ENCODE data around the gene NEK5. TPM values are rescaled to one million over a fixed set of nuclear protein-coding genes. Genes with fewer than 3 reads are reported as not detected.
"Not testable (repeated sequence)": the region's sequence is repeated elsewhere in the genome, so short reads cannot be mapped to it uniquely, and the experiment has no call there.

The NEK5 gene
- total RNA-seq, 1 experiment from 2014 or later, result 0.07 TPM

GRCh38 chr13:52034616-52035226 is 94.2 kb downstream of the NEK5 start:
- DNase-seq (no peak), ATAC-seq (peak; percentile 33)
- Histone ChIP-seq H3K9me3 (ENCODE audit: low read length) (no peaks in the 10 kb centered on the region), H3K9me2 (replicated peaks; ENCODE audit: low read length) (no peaks in the 10 kb centered on the region), H3K27ac (ENCODE audit: low read length) (no peak overlapping the region), H3K4me1 (ENCODE audit: insufficient read depth, low read length) (no peaks in the 10 kb centered on the region), H2AFZ (ENCODE audit: low read length) (no peak overlapping the region), H3K4me2 (ENCODE audit: low read length) (no peak overlapping the region), H3F3A (ENCODE audit: low read length, unreplicated experiment) (no peaks in the 10 kb centered on the region), H4K20me1 (ENCODE audit: low read length) (no peaks in the 10 kb centered on the region), H3K9ac (ENCODE audit: low read length) (no peak overlapping the region), H3K27me3 (ENCODE audit: low read length) (no peaks in the 10 kb centered on the region), H3K79me2 (ENCODE audit: low read length) (no peaks in the 10 kb centered on the region), H3K36me3 (ENCODE audit: low read depth, low read length) (no peaks in the 10 kb centered on the region), H3K4me3 (ENCODE audit: low read length) (no peak overlapping the region)
- CTCF ChIA-PET, result no interaction called here
- POLR2A ChIA-PET (ENCODE audit: unreplicated experiment), result no interaction called here
- TF ChIP-seq EZH2phosphoT487 (IDR thresholded peaks at IDR 0.05; ENCODE audit: borderline replicate concordance, low read length), result no peak
- TF ChIP-seq EZH2 (IDR thresholded peaks at IDR 0.05; ENCODE audit: low read length, unreplicated experiment), result no peak
- no peak for TF ChIP-seq CTCF (conservative IDR thresholded peaks at IDR 0.05; ENCODE audit: low read depth, low read length)
- intact Hi-C loops (cut with micrococcal nuclease), result no loop called here
- BruUV-seq (replicated peaks), result no TSS peak

- H3F3A ChIP-seq (ENCODE audit: low read length, unreplicated experiment), result no peaks in the 10 kb centered on the region
- H3K4me3 ChIP-seq (ENCODE audit: low read length), result no peak overlapping the region
- H4K20me1 ChIP-seq (ENCODE audit: low read length), result no peaks in the 10 kb centered on the region
- H3K36me3 ChIP-seq (ENCODE audit: low read depth, low read length), result 0 out of 2 replicates have a peak, but pooled peaks cover 7% of the 10 kb centered on the region
- H3K4me2 ChIP-seq (ENCODE audit: low read length), result no peak overlapping the region
- ChIA-PET POLR2A (ENCODE audit: unreplicated experiment) (no interaction called here), CTCF (no interaction called here)
- H3K9me2 ChIP-seq (replicated peaks; ENCODE audit: low read length), result no peaks in the 10 kb centered on the region
- H3K4me1 ChIP-seq (ENCODE audit: insufficient read depth, low read length), result no peaks in the 10 kb centered on the region
- intact Hi-C loops (cut with micrococcal nuclease), result no loop called here
- DNase-seq, result no peak
- no peaks in the 10 kb centered on the region for H3K79me2 ChIP-seq (ENCODE audit: low read length)
- H3K9me3 ChIP-seq (ENCODE audit: low read length), result no peaks in the 10 kb centered on the region
- H3K27me3 ChIP-seq (ENCODE audit: low read length), result no peaks in the 10 kb centered on the region
- no peak overlapping the region for H3K9ac ChIP-seq (ENCODE audit: low read length)
- no peak overlapping the region for H3K27ac ChIP-seq (ENCODE audit: low read length)
- BruUV-seq (replicated peaks), result no TSS peak
- no peak overlapping the region for H2AFZ ChIP-seq (ENCODE audit: low read length)
- TF ChIP-seq EZH2phosphoT487 (IDR thresholded peaks at IDR 0.05; ENCODE audit: borderline replicate concordance, low read length) (no peak), EZH2 (IDR thresholded peaks at IDR 0.05; ENCODE audit: low read length, unreplicated experiment) (no peak), CTCF (conservative IDR thresholded peaks at IDR 0.05; ENCODE audit: low read depth, low read length) (no peak)
- ATAC-seq, result no peak
Observed at GRCh38 chr13:52033039-52033438, 95.8 kb downstream of the NEK5 start.

- H3K4me1 ChIP-seq (ENCODE audit: insufficient read depth, low read length); H3K27me3 ChIP-seq (ENCODE audit: low read length); H3K4me2 ChIP-seq (ENCODE audit: low read length); intact Hi-C loops (cut with micrococcal nuclease); CTCF ChIA-PET; H3K9me3 ChIP-seq (ENCODE audit: low read length); POLR2A ChIA-PET (ENCODE audit: unreplicated experiment); H3K27ac ChIP-seq (ENCODE audit: low read length); H3F3A ChIP-seq (ENCODE audit: low read length, unreplicated experiment); BruUV-seq (replicated peaks); DNase-seq; H2AFZ ChIP-seq (ENCODE audit: low read length); H3K4me3 ChIP-seq (ENCODE audit: low read length); H3K79me2 ChIP-seq (ENCODE audit: low read length); H4K20me1 ChIP-seq (ENCODE audit: low read length); H3K9me2 ChIP-seq (replicated peaks; ENCODE audit: low read length); ATAC-seq; H3K36me3 ChIP-seq (ENCODE audit: low read depth, low read length); H3K9ac ChIP-seq (ENCODE audit: low read length): not testable (repeated sequence)
Observed at GRCh38 chr13:52030401-52030800, 98.5 kb downstream of the NEK5 start.
